GM13976 (cell line): Measurements from ENCODE around the gene CD300C.
"Not testable (repeated sequence)": the region's sequence is repeated elsewhere in the genome, so short reads cannot be mapped to it uniquely, and the experiment has no call there.

ENCODE experiments used
- DNase-seq: peaks from one replicate; pipeline ENCODE4 v3.0.0; 2012; ENCODE audit warnings: low spot score
- in situ Hi-C: fragments of 300-500 bp; cut with MboI; formaldehyde crosslinking; loops from one replicate; pipeline ENCODE4 v1.12.0; 2022; ENCODE audit warnings: low sequenced_read_pairs, mixed read lengths, inconsistent platforms; ENCODE audit not compliant: unreplicated experiment
- TF ChIP-seq, protein P1 (sequence below): IDR thresholded peaks from 2 replicates; pipeline ENCODE4 v1.5.1; 2012; ENCODE audit warnings: borderline replicate concordance, mild to moderate bottlenecking; ENCODE audit not compliant: insufficient read depth; ENCODE audit errors: extremely low read depth, missing control alignments, control extremely low read depth

CD300C gene

DNA sequence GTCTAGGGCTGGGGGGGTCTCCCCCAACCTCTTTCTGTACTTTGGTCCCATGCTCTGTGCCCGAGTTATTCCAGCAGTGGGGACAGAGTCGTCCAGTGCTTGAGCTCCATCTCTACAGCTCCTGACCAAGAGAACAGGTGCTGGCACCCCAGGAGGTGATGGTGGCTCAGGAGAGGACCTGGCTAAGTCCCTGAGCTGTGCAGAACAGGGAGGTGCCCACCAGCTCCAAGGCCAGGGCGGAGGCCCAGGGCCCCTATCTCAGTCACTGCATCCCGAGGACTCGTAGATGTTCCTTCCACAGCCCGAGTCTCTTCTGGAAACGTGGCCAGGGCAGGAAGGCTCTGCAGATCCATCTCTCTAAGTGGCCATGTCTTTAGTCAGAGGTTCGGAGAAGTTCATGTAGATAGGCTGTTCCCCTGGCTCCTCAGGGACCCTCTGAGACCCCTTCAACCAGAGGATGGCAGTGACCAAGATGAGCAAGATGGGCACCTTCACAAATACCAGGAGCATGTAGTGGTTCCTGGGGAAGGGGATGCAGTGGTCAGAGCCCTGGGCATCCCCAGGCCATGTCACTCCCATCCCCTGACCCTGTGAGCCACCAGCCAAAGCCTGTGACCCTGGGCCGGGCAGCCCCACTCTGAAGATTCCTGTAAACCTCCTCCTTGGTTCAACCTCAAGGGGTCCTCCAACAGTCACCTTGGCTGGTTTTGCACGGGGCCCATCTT lies 23.4 kb downstream of the CD300C start:
- in situ Hi-C loops: no loop called here
- TF ChIP-seq, protein P1, sequence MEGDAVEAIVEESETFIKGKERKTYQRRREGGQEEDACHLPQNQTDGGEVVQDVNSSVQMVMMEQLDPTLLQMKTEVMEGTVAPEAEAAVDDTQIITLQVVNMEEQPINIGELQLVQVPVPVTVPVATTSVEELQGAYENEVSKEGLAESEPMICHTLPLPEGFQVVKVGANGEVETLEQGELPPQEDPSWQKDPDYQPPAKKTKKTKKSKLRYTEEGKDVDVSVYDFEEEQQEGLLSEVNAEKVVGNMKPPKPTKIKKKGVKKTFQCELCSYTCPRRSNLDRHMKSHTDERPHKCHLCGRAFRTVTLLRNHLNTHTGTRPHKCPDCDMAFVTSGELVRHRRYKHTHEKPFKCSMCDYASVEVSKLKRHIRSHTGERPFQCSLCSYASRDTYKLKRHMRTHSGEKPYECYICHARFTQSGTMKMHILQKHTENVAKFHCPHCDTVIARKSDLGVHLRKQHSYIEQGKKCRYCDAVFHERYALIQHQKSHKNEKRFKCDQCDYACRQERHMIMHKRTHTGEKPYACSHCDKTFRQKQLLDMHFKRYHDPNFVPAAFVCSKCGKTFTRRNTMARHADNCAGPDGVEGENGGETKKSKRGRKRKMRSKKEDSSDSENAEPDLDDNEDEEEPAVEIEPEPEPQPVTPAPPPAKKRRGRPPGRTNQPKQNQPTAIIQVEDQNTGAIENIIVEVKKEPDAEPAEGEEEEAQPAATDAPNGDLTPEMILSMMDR: no peak
- no peak for DNase-seq

DNA sequence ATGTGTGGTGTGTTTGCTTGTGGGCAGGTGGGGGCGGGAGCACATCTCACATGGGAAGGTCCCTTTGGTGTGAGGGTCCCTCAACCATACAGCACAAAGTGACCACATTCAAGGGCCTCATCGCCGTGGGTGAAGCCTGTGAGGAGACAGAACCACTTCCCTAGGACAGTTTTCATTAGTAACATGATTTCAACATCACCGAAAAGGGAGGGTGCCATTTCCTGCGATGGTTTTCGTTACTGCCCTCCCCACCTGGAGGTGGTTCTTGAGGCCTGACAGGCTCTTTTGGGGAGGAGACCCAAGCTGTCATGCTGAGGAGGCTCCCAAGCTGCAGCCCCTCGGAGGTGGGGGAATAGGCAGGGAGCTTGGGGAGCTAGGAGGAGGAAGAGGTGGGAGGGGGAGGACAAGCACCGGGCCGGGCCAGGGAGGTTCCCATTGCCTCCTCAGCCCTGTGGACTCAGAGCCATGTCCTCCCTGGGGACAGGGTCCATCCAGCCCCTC lies 24.2 kb downstream of the CD300C start:
- TF ChIP-seq, protein P1: no peak
- in situ Hi-C loops: no loop called here
- DNase-seq: peak; percentile 68

DNA sequence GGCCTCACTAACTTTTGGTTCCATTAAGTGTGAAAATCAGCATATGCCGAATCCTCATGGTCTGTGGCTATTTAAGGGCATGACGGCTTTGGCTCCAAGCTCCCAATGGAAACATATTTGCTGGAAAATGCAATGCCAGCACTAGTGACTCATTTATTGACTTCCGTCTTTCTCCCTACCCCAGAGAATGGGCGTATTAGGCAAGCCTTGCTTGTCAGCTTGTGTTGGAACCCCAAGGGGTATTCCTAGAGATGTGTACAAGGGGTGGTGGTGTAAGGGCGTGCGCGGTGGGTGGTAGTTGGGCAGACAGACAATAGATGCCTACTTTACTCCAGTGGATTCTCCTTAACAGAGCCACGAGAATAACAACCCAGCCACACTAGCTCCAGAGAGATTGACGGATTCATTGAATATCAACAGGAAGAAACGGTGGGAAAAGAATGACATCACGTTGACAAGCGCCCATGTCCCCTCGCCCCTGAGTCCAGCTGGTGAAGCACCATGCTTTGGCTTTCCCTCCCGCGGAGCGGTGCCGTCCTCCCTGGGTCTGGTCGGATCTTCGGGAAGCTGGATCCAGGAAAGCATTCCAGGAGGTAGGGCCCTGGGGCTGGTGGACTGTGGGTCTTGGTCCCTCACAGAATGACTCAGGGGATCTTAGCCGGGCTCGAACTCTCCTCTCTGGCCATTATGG lies 25.0 kb downstream of the CD300C start:
- TF ChIP-seq, protein P1: no peak
- no peak for DNase-seq
- in situ Hi-C loops: no loop called here

DNA sequence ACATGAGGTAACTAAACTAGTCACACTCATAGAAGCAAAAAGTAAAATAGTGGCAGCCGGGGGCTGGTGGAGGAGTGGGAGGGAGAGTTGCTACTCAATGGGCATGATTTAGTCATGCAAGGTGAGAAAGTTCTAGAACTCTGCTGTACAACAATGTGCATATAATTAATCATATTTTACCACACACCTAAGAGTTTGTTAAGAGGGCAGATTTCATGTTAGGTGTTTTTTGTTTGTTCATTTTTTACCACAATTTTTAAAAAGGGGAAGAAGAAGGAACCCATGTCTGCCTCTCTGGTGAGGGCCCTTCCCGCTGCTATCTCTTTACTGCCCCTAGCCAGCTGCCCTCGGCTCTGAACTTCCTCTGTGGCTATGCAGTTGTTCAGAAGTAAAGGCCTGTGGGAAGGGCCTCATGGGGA lies 25.9 kb downstream of the CD300C start:
- DNase-seq: no peak
- TF ChIP-seq, protein P1: peak; percentile 5
- in situ Hi-C loops: no loop called here

DNA sequence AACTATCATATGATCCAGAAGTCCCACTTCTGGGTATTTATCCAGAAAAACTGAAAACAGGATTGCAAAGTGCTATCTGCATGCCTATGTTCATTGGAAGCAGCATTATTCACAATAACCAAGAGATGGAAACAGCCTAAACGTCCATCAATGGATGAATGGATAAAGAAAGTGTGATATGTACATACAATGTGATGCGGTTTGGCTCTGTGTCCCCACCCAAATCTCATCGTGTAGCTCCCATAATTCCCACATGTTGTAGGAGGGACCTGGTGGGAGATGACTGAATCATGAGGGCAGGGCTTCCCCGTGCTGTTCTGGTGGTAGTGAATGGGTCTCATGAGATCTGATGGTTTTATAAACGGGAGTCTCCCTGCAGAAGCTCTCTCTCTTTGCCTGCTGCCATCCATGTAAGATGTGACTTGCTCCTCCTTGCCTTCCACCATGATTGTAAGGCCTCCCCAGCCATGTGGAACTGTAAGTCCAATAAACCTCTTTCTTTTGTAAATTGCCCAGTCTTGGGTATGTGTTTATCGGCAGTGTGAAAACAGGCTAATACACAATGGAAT lies 27.4 kb downstream of the CD300C start:
- DNase-seq, in situ Hi-C loops: not testable (repeated sequence)

DNA sequence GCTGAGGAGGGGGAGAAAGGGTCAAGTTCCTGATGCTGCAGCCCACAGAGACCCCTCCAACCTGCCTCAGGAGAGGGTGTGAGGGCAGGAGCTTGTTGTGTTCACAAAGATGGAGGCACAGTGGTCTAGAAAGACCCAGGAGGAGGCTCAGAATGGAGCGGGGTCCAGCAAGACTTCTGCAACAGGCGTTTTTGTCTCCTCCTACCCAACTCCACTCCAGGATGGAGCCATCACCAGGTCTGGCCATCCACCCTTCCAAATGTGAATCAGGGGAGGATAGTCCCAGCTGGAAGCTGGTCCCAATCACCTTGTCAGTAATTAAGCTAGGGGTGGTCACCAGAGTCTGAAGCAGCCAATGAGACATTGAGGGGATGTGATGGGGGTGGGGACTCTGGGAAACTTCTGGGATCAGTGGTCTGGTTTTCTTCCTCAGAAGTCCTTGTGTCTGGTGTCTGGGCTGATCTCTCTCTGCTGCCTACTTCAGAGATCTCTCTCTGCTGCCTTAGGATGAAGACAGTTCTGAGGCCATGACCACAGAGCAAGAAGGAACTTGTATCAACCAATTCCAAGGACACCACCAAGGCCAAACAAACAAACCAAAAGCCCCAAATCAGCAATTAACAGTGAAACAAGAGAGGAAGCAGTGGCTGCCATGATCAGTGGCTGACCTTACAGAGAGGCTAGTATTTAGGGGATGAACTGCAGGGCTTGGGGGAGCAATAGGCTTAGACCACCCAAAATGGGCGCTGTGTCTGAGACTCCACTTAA lies 29.2 kb downstream of the CD300C start:
- TF ChIP-seq, protein P1: no peak
- in situ Hi-C loops: no loop called here
- no peak for DNase-seq
